Lung (tissue), 13 donors: ENCODE data around the gene COX10. TPM values are rescaled to one million over a fixed set of nuclear protein-coding genes. Genes with fewer than 3 reads are reported as not detected.

ENCODE experiments used
- ATAC-seq: fragments of 200-7000 bp; cut with Tn5 transposase; one replicate; pipeline ENCODE4 v1.9.1; 2020; ENCODE audit warnings: moderate number of reproducible peaks; ENCODE audit not compliant: insufficient read depth, low FRiP score
- DNase-seq, 3 donors: peaks; one replicate each; pipeline ENCODE4 v3.0.0-alpha.2; 2013 to 2017
- H3K27ac ChIP-seq, 2 donors: one replicate each; pipeline ENCODE4 v1.5.1; 2013; ENCODE audit warnings: mild to moderate bottlenecking in 2 of 2, moderate library complexity in 2 of 2, control low read depth in 1 of 2, inconsistent platforms in 1 of 2, low read depth in 1 of 2, low read length in 1 of 2
- H3K27me3 ChIP-seq, 3 donors: one replicate each; pipeline ENCODE4 v1.5.1; 2013; ENCODE audit warnings: low read length in 2 of 3; ENCODE audit not compliant: control insufficient read depth in 3 of 3, insufficient read depth in 3 of 3
- H3K36me3 ChIP-seq, 4 donors: one replicate each; pipeline ENCODE4 v1.5.1; 2013; ENCODE audit warnings: low read length in 4 of 4, mild to moderate bottlenecking in 1 of 4, moderate library complexity in 1 of 4; ENCODE audit not compliant: control insufficient read depth in 4 of 4, insufficient read depth in 4 of 4
- H3K4me1 ChIP-seq, 5 donors: one replicate each; pipeline ENCODE4 v1.5.1; 2013; ENCODE audit warnings: low read length in 5 of 5, mild to moderate bottlenecking in 2 of 5, moderate library complexity in 1 of 5; ENCODE audit not compliant: control insufficient read depth in 5 of 5, insufficient read depth in 5 of 5
- H3K4me3 ChIP-seq: one replicate; pipeline ENCODE4 v1.5.1; 2013; ENCODE audit warnings: mild to moderate bottlenecking, control low read depth, moderate library complexity
- H3K9ac ChIP-seq, 2 donors: one replicate each; pipeline ENCODE4 v1.5.1; 2013; ENCODE audit warnings: low read length in 2 of 2, control low read depth in 1 of 2; ENCODE audit not compliant: insufficient read depth in 1 of 2
- H3K9me3 ChIP-seq, 4 donors: one replicate each; pipeline ENCODE4 v1.5.1; 2013; ENCODE audit warnings: low read length in 3 of 4, mild to moderate bottlenecking in 1 of 4, moderate library complexity in 1 of 4; ENCODE audit not compliant: control insufficient read depth in 4 of 4, insufficient read depth in 3 of 4
- WGBS, 2 donors: extraction: QIAGEN DNeasy Blood & Tissue Kit; methylation state at CpG; one replicate each; pipeline ENCODE4 v1.1.7; 2013; 5-methylcytosine and 5-hydroxymethylcytosine counted together
- polyA plus RNA-seq, 2 donors: library from polyadenylated mRNA; stranded (reverse); fragments of 200-250 nt; gene quantifications; one replicate each; pipeline ENCODE4 v1.2.1, GENCODE V29; 2013
- small RNA-seq: library from RNA; depleted of rRNA; stranded (forward); fragments of <200 nt; gene quantifications from one replicate; pipeline ENCODE3, GENCODE V24; 2014; ENCODE audit warnings: low replicate concordance
- total RNA-seq, 2 donors: library from RNA; depleted of rRNA in 1 of 2; stranded (reverse); fragments of >200 nt in 1 of 2; gene quantifications; one replicate each; pipeline ENCODE4 v1.2.1, GENCODE V29; 2014 to 2021
- TF ChIP-seq, protein P1 (sequence below): IDR thresholded peaks from 2 replicates; pipeline ENCODE4 v1.5.1; 2012; ENCODE audit warnings: mild to moderate bottlenecking; ENCODE audit errors: control extremely low read depth, extremely low read depth
- donor health status: control.
- donor health status: control.
- donor health status: Bipolar disorder and iron deficiency.
- donor health status: healthy.
- donor health status: DM: yes; HTN: yes; CAD: no.

Gene COX10
- total and polyA plus RNA-seq, 4 donors = 6.4 to 17.9 (median 12.4) TPM

DNA sequence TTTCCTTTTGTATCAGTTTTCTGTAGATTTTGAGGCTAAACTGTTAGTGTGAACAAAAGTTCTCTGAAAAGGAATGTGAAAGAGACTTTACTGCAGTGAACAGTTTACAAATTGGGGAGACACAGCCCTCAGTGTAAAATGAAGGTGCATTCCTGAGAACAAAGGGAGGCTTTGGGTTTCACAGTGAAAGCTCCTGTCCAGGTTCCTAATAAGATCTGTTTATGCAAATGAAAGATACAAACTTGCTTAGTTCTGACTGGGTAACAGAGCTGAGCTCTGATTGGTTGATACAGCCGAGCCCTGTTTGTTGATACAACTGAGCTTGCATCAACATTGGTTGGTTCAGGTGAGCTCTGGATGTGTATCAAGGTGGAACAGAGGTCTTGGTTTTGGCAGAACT is 175.7 kb downstream of the COX10 start:
- Histone ChIP-seq H3K36me3 (no peaks in the 10 kb centered on the region), H3K9me3 (no peaks in the 10 kb centered on the region), H3K4me3 (no peak overlapping the region), H3K4me1 (no peaks in the 10 kb centered on the region), H3K27me3 (no peaks in the 10 kb centered on the region), H3K9ac (no peak overlapping the region), H3K27ac (no peak overlapping the region)
- no peak for DNase-seq
- 81 to 88% methylated on average over 1 of the region's 1 CpG for WGBS, 2 donors
- TF ChIP-seq, protein P1, sequence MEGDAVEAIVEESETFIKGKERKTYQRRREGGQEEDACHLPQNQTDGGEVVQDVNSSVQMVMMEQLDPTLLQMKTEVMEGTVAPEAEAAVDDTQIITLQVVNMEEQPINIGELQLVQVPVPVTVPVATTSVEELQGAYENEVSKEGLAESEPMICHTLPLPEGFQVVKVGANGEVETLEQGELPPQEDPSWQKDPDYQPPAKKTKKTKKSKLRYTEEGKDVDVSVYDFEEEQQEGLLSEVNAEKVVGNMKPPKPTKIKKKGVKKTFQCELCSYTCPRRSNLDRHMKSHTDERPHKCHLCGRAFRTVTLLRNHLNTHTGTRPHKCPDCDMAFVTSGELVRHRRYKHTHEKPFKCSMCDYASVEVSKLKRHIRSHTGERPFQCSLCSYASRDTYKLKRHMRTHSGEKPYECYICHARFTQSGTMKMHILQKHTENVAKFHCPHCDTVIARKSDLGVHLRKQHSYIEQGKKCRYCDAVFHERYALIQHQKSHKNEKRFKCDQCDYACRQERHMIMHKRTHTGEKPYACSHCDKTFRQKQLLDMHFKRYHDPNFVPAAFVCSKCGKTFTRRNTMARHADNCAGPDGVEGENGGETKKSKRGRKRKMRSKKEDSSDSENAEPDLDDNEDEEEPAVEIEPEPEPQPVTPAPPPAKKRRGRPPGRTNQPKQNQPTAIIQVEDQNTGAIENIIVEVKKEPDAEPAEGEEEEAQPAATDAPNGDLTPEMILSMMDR = no peak
- no peak for ATAC-seq

DNA sequence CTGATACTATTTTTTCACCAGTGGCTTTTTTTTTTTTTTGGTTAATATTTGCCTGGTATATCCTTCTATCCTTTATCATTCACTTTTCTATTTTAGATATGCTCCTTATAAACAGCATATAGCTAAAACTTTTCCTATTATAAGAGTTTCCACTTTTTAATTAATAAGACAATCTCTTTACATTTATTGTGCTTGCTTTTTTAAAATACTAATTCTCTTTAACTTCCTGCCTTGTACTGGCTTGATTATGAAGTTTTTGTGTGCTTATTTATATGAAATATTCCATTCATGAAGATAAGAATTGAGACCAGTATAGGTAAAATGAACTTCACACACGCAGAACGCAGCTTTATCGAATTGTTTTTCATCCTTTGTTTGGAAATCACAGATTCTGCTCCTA is 176.3 kb downstream of the COX10 start:
- Histone ChIP-seq H3K27me3 (no peaks in the 10 kb centered on the region), H3K36me3 (no peaks in the 10 kb centered on the region), H3K4me3 (no peak overlapping the region), H3K9me3 (no peaks in the 10 kb centered on the region), H3K4me1 (no peaks in the 10 kb centered on the region), H3K9ac (no peak overlapping the region), H3K27ac (no peak overlapping the region)
- TF ChIP-seq, protein P1 = no peak
- ATAC-seq = no peak
- WGBS, 2 donors = 89 to 91% methylated on average over 3 of the region's 3 CpGs
- no peak for DNase-seq

Small RNA genes lying within 50 kb of the gene (small RNA-seq; reads per million reads assigned to genes)
- gene RF00090 = not detected

Other genes starting within 250 kb of the COX10 start
- not detected for gene CDRT15, start 167.4 kb downstream of the COX10 start, total RNA-seq
- not detected for gene CDRT15, start 167.4 kb downstream of the COX10 start, polyA plus RNA-seq
- gene HS3ST3B1, start 231.6 kb downstream of the COX10 start, total RNA-seq = 1 to 10 TPM; 4.1 to 6.5 TPM
- 10 to 100 TPM in 1 of 2 donors, under 1 TPM in 1; 0.87 to 14.6 TPM for gene HS3ST3B1, start 231.6 kb downstream of the COX10 start, polyA plus RNA-seq